T-cell (primary cell): ENCODE data around the gene TSPAN15. TPM values are rescaled to one million over a fixed set of nuclear protein-coding genes. Genes with fewer than 3 reads are reported as not detected.
"Not testable (repeated sequence)": the region's sequence is repeated elsewhere in the genome, so short reads cannot be mapped to it uniquely, and the experiment has no call there.

ENCODE experiments used
- ATAC-seq, 4 experiments: fragments of 200-7000 bp in 3 of 4; fragments of 150-1000 bp in 1 of 4; cut with Tn5 transposase; replicated peaks in 1 of 4; 1 replicate in 3 of 4; 2 replicates in 1 of 4; pipeline ENCODE4 v1.10.0; 2021; ENCODE audit warnings: moderate library complexity in 3 of 4, mild to moderate bottlenecking in 2 of 4, moderate number of reproducible peaks in 1 of 4
- CTCF ChIA-PET, 2 donors: fragments of 300-600 bp; sonication (Branson Sonifier 250); formaldehyde crosslinking; loops; one replicate each; lab custom pipeline; 2022; ENCODE audit warnings: antibody characterized with exemption in 2 of 2; lab: Charles Lee
- POLR2A ChIA-PET, 2 donors: fragments of 300-600 bp; sonication (Branson Sonifier 250); formaldehyde crosslinking; loops; one replicate each; lab custom pipeline; 2022; ENCODE audit warnings: antibody characterized with exemption in 2 of 2; lab: Charles Lee
- DNase-seq, 35 experiments: peaks; one replicate each; pipeline versions ENCODE4 v3.0.0 to v3.0.0-alpha.2; 2013 to 2023
- H3K27ac ChIP-seq: one replicate; pipeline ENCODE4 v1.5.1; 2013; ENCODE audit warnings: low read length
- H3K27me3 ChIP-seq, 2 experiments: replicated peaks in 1 of 2; 1 replicate in 1 of 2; 2 replicates in 1 of 2; pipeline versions ENCODE4 v1.6.1 to v1.7.0; 2013; ENCODE audit warnings: low read length in 1 of 2, mixed read lengths in 1 of 2; ENCODE audit not compliant: control insufficient read depth in 2 of 2, insufficient read depth in 2 of 2; ENCODE audit errors: extremely low read depth in 1 of 2
- H3K36me3 ChIP-seq, 2 donors: 1 replicate in 1 of 2; 2 replicates in 1 of 2; pipeline versions ENCODE4 v1.6.1 to v1.7.0; 2013; ENCODE audit warnings: low read length in 1 of 2; ENCODE audit not compliant: control insufficient read depth in 2 of 2, insufficient read depth in 1 of 2; ENCODE audit errors: extremely low read depth in 1 of 2
- H3K4me1 ChIP-seq, 2 experiments: 1 replicate in 1 of 2; 2 replicates in 1 of 2; pipeline versions ENCODE4 v1.6.1 to v1.7.0; 2013; ENCODE audit warnings: low read length in 2 of 2, mixed read lengths in 1 of 2; ENCODE audit not compliant: insufficient read depth in 2 of 2, control insufficient read depth in 1 of 2; ENCODE audit errors: extremely low read depth in 1 of 2
- H3K4me3 ChIP-seq, 2 donors: 1 replicate in 1 of 2; 2 replicates in 1 of 2; pipeline versions ENCODE4 v1.5.1 to v1.7.0; 2013; ENCODE audit warnings: mild to moderate bottlenecking in 2 of 2, low read length in 1 of 2, moderate library complexity in 1 of 2; ENCODE audit not compliant: control insufficient read depth in 1 of 2; ENCODE audit errors: extremely low read depth in 1 of 2
- H3K9me3 ChIP-seq: 2 replicates; pipeline ENCODE4 v1.7.0; 2013
- H3K27ac Mint-ChIP-seq, 2 donors: one replicate each; pipeline ENCODE4 v1.8.0; 2020 to 2021; ENCODE audit warnings: mild to moderate bottlenecking in 2 of 2, mixed read lengths in 2 of 2
- H3K27me3 Mint-ChIP-seq, 2 donors: one replicate each; pipeline ENCODE4 v1.8.0; 2021 to 2022; ENCODE audit warnings: mixed read lengths in 2 of 2
- H3K36me3 Mint-ChIP-seq: one replicate; pipeline ENCODE4 v1.8.0; 2021; ENCODE audit warnings: mixed read lengths
- H3K4me1 Mint-ChIP-seq, 3 donors: one replicate each; pipeline ENCODE4 v1.8.0; 2020 to 2022; ENCODE audit warnings: mixed read lengths in 3 of 3, mild to moderate bottlenecking in 1 of 3
- H3K4me3 Mint-ChIP-seq, 3 donors: one replicate each; pipeline ENCODE4 v1.8.0; 2020 to 2022; ENCODE audit warnings: mild to moderate bottlenecking in 3 of 3, mixed read lengths in 3 of 3, moderate library complexity in 3 of 3
- H3K9me3 Mint-ChIP-seq, 3 donors: one replicate each; pipeline ENCODE4 v1.8.0; 2020 to 2022; ENCODE audit warnings: mixed read lengths in 3 of 3
- WGBS: methylation state at CpG from one replicate; pipeline ENCODE4 v1.1.5; 2013; ENCODE audit warnings: missing lambda C conversion rate; ENCODE audit not compliant: insufficient coverage; 5-methylcytosine and 5-hydroxymethylcytosine counted together
- total RNA-seq, 35 experiments: library from RNA in 6 of 35; stranded (reverse) in 6 of 35; fragments of 120-200 nt in 1 of 35; gene quantifications; one replicate each; pipeline versions ENCODE4 v1.2.1 to v1.2.4 and lab custom pipeline; 2013 to 2026

Gene TSPAN15
- total RNA-seq, 5 donors from 2014 or later (not counting 1 experiment from before 2014, with no cell fraction given): 2.9 to 8.2 (median 6.2) TPM

GRCh38 chr10:69488856-69489255, 37.6 kb downstream of the TSPAN15 start:
- DNase-seq, H3K36me3 ChIP-seq, H3K27ac Mint-ChIP-seq, POLR2A ChIA-PET, H3K9me3 ChIP-seq, ATAC-seq, H3K27me3 Mint-ChIP-seq, H3K4me1 Mint-ChIP-seq, H3K4me1 ChIP-seq, CTCF ChIA-PET, H3K27ac ChIP-seq, H3K4me3 ChIP-seq, H3K4me3 Mint-ChIP-seq: not testable (repeated sequence)
- Mint-ChIP-seq H3K9me3 (peaks cover 0 to 12% (median 12%) of the 10 kb centered on the region in 3 donors), H3K36me3 (peaks cover 16% of the 10 kb centered on the region)
- 83% methylated on average over 3 of the region's 6 CpGs for WGBS
- peaks cover 0 to 14% of the 10 kb centered on the region in 2 experiments for H3K27me3 ChIP-seq

DNA sequence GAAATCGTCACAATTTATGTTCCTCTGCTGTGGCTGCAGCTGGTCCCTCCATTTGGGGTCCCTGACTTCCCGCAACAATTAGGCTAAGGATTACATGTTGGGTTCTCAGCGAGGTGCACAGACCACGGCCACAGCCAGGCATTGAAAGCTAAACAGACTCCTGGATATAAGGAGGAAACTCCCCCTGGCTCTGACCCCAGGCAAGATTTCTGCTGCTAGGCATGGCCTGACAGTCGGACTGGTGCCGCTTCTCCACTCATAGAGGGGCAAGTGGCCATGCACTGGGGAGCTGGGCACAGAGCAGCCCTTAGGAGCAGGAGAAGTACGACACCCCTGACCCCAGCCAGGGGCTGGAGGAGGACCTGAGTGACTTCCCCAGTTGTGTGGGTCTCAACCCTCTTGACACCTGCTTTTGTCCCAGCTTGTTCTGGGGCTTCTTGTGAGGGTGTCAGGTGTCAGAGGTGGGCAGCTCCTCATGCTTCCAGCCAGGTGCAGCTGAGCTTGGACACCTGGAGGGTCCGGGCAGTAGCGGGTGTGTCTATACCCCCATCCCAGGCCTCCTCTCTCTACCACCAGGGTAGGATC, 38.3 kb downstream of the TSPAN15 start:
- no peak overlapping the region for H3K4me3 ChIP-seq
- H3K27ac Mint-ChIP-seq: no peak overlapping the region
- ATAC-seq (no peak), DNase-seq (no peak)
- no peaks in the 10 kb centered on the region for H3K36me3 ChIP-seq
- peaks cover 0 to 12% (median 12%) of the 10 kb centered on the region in 3 donors for H3K9me3 Mint-ChIP-seq
- peaks cover 0 to 14% of the 10 kb centered on the region in 2 experiments for H3K27me3 ChIP-seq
- peaks cover 16% of the 10 kb centered on the region for H3K36me3 Mint-ChIP-seq
- WGBS: 78% methylated on average over 8 of the region's 9 CpGs
- no peaks in the 10 kb centered on the region for H3K27me3 Mint-ChIP-seq
- ChIA-PET CTCF (no interaction called here), POLR2A (no interaction called here)
- H3K4me3 Mint-ChIP-seq: no peak overlapping the region
- no peak overlapping the region for H3K27ac ChIP-seq
- H3K4me1 Mint-ChIP-seq: peaks cover 0 to 3% (median 0%) of the 10 kb centered on the region in 3 donors
- H3K4me1 ChIP-seq: no peaks in the 10 kb centered on the region
- H3K9me3 ChIP-seq: no peaks in the 10 kb centered on the region

GRCh38 chr10:69490876-69491275, 39.6 kb downstream of the TSPAN15 start:
- Histone ChIP-seq H3K36me3 (no peaks in the 10 kb centered on the region), H3K27ac (no peak overlapping the region), H3K4me3 (no peak overlapping the region), H3K4me1 (no peaks in the 10 kb centered on the region), H3K9me3 (no peaks in the 10 kb centered on the region), H3K27me3 (peaks cover 0 to 14% of the 10 kb centered on the region in 2 experiments)
- Mint-ChIP-seq H3K36me3 (peaks cover 12% of the 10 kb centered on the region), H3K27ac (no peak overlapping the region), H3K4me3 (no peak overlapping the region), H3K9me3 (peaks cover 0 to 12% (median 12%) of the 10 kb centered on the region in 3 donors), H3K27me3 (no peaks in the 10 kb centered on the region), H3K4me1 (peaks cover 0 to 3% (median 0%) of the 10 kb centered on the region in 3 donors)
- no peak for ATAC-seq
- POLR2A ChIA-PET: no interaction called here
- DNase-seq: no peak
- CTCF ChIA-PET: no interaction called here
- WGBS: 60% methylated on average over 1 of the region's 10 CpGs

DNA sequence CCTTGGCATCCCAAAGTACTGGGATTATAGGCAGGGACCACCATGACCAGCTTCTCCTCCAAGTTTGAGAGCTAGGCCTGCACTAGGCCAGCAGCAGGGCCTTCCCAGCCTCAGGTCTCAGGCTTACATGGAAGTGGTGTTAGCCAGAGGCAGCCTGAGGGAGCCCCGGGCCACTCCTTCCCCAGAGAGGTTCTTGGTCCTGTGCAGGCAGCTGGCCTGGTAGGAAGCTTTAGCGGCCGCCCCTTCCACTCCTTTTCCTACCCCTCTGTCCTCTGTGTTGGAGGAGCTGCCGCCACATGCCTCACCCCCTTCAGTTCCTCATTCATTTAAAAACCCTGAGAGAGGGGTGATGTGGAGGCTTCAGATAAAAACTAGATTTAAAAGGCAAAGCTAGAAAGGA, 40.3 kb downstream of the TSPAN15 start:
- Mint-ChIP-seq H3K36me3 (peaks cover 12% of the 10 kb centered on the region), H3K27ac (no peak overlapping the region), H3K4me3 (no peak overlapping the region), H3K4me1 (peaks cover 0 to 3% (median 0%) of the 10 kb centered on the region in 3 donors), H3K27me3 (no peaks in the 10 kb centered on the region), H3K9me3 (peaks cover 0 to 12% (median 12%) of the 10 kb centered on the region in 3 donors)
- Histone ChIP-seq H3K36me3 (no peaks in the 10 kb centered on the region), H3K27me3 (peaks cover 0 to 10% of the 10 kb centered on the region in 2 experiments), H3K4me1 (no peaks in the 10 kb centered on the region), H3K9me3 (no peaks in the 10 kb centered on the region), H3K4me3 (no peak overlapping the region), H3K27ac (no peak overlapping the region)
- ChIA-PET POLR2A (no interaction called here), CTCF (interaction anchor here in 1 of 2 donors (0.5 kb wide), 1 partner anchor 1827 kb away, joined by 4 read pairs; no protein-coding TSS in a partner anchor)
- DNase-seq (peak in 1 of 35 experiments; percentile 20), ATAC-seq (no peak)
- WGBS: no CpG with 5 or more reads among the region's 4 CpGs

- no peak overlapping the region for H3K27ac Mint-ChIP-seq
- ATAC-seq (no peak), DNase-seq (peak in 1 of 35 experiments; percentile 20)
- no peaks in the 10 kb centered on the region for H3K9me3 ChIP-seq
- H3K27me3 Mint-ChIP-seq: no peaks in the 10 kb centered on the region
- H3K4me1 Mint-ChIP-seq: peaks cover 0 to 3% (median 0%) of the 10 kb centered on the region in 3 donors
- no peak overlapping the region for H3K27ac ChIP-seq
- peaks cover 12% of the 10 kb centered on the region for H3K36me3 Mint-ChIP-seq
- peaks cover 0 to 12% (median 12%) of the 10 kb centered on the region in 3 donors for H3K9me3 Mint-ChIP-seq
- H3K27me3 ChIP-seq: peaks cover 0 to 4% of the 10 kb centered on the region in 2 experiments
- H3K4me3 Mint-ChIP-seq: no peak overlapping the region
- ChIA-PET POLR2A (no interaction called here), CTCF (no interaction called here)
- no peaks in the 10 kb centered on the region for H3K4me1 ChIP-seq
- no CpG with 5 or more reads among the region's 13 CpGs for WGBS
- no peak overlapping the region for H3K4me3 ChIP-seq
- H3K36me3 ChIP-seq: no peaks in the 10 kb centered on the region
Observed at GRCh38 chr10:69492091-69492745, 41.0 kb downstream of the TSPAN15 start.

- DNase-seq (peak in 1 of 35 experiments; percentile 2), ATAC-seq (no peak)
- H3K9me3 ChIP-seq: no peaks in the 10 kb centered on the region
- Mint-ChIP-seq H3K4me1 (peaks cover 0 to 8% (median 0%) of the 10 kb centered on the region in 3 donors), H3K27ac (no peak overlapping the region), H3K36me3 (peaks cover 9% of the 10 kb centered on the region), H3K9me3 (peaks cover 0 to 10% (median 9%) of the 10 kb centered on the region in 3 donors), H3K27me3 (no peaks in the 10 kb centered on the region), H3K4me3 (no peak overlapping the region)
- H3K4me3 ChIP-seq: no peak overlapping the region
- H3K27ac ChIP-seq: no peak overlapping the region
- H3K4me1 ChIP-seq: peaks cover 0 to 5% of the 10 kb centered on the region in 2 experiments
- ChIA-PET CTCF (no interaction called here), POLR2A (interaction anchor here in 1 of 2 donors (0.6 kb wide), 1 partner anchor 31 kb away, joined by 3 read pairs; no protein-coding TSS in a partner anchor)
- H3K36me3 ChIP-seq: no peaks in the 10 kb centered on the region
- peaks cover 0 to 3% of the 10 kb centered on the region in 2 experiments for H3K27me3 ChIP-seq
- 80% methylated on average over 12 of the region's 12 CpGs for WGBS
Observed at GRCh38 chr10:69492746-69493462, 41.6 kb downstream of the TSPAN15 start.
